H1 (cell line): ENCODE measurements around the gene ZNF48. TPM values are rescaled to one million over a fixed set of nuclear protein-coding genes. Genes with fewer than 3 reads are reported as not detected.

Experiments
- CTBP2 ChIP-seq: IDR thresholded peaks from 2 replicates; pipeline ENCODE4 v1.7.0; 2011; ENCODE audit warnings: borderline replicate concordance, mild to moderate bottlenecking, moderate library complexity, mixed read lengths, low read length; ENCODE audit not compliant: insufficient read depth, insufficient read length
- EZH2 ChIP-seq: fragments of 200-600 bp; sonication (generic); IDR thresholded peaks from 2 replicates; pipeline ENCODE4 v1.7.1; 2012; ENCODE audit warnings: low read depth, mild to moderate bottlenecking, moderate library complexity, low read length, inconsistent platforms; ENCODE audit not compliant: severe bottlenecking
- polyA plus RNA-seq, 7 experiments: library from polyadenylated mRNA; depleted of rRNA in 3 of 7; stranded (reverse) in 5 of 7; unstranded in 2 of 7; fragments of >200 nt in 5 of 7; fragments of 200-250 nt in 2 of 7; gene quantifications; 1 replicate in 5 of 7; 2 replicates in 1 of 7; 4 replicates in 1 of 7; pipeline versions ENCODE4 v1.2.1 to v1.2.3, GENCODE V29; 2011 to 2013; ENCODE audit warnings: missing spikeins in 2 of 7, mixed read lengths in 2 of 7
- total RNA-seq: library from RNA; stranded (reverse); fragmentation: NEBNext Ultra II Directional; extraction: Animal tissue kit (Norgen Biotek cat#: 25700); gene quantifications from 2 replicates; pipeline ENCODE4 v1.2.1, GENCODE V29; 2021

The ZNF48 gene
- total and polyA plus RNA-seq, 2 of the 8 experiments (the other 6 are each of a cell fraction or from before 2014, with no cell fraction given): 30.4 to 41.2 TPM

DNA sequence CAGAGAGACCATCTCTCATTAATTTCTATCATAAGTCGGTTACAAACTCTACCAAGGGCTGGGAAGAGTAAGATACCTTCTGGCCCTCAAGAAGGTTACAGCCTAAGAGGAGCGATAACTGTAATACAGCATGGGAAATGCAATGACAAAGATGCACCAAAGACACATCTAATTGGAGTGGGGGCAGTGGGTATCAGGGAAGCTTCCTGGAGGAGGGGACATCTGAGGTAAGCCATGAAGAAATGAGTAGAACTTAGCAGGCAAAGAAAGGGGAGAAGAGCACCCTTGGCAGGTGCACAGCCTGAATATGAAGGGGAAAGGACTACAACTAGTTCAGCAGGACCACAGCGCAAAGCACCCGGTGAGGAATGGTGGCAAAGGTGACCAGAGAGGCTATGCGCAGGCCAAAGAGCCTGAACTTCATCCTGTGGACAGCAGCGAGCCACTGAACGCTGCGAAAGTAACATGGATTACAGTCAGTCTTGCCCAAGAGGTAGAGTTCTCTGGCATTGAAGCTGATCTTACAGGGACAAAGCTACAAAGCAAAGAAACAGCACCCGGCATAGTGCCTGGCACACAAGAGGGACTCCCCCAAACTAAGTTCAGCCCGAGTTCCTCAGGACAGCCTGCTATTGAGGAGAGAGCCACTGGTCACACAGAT, 27.7 kb upstream of the ZNF48 start (continued):
- no peak for TF ChIP-seq EZH2
- TF ChIP-seq CTBP2: no peak
- TF ChIP-seq, all 59 proteins: peak for 0
